ENCODE results near the gene HS2ST1.
A peak's percentile ranks its signal among the peaks of the same experiment; 100 is the strongest.

The HS2ST1 gene

DNA sequence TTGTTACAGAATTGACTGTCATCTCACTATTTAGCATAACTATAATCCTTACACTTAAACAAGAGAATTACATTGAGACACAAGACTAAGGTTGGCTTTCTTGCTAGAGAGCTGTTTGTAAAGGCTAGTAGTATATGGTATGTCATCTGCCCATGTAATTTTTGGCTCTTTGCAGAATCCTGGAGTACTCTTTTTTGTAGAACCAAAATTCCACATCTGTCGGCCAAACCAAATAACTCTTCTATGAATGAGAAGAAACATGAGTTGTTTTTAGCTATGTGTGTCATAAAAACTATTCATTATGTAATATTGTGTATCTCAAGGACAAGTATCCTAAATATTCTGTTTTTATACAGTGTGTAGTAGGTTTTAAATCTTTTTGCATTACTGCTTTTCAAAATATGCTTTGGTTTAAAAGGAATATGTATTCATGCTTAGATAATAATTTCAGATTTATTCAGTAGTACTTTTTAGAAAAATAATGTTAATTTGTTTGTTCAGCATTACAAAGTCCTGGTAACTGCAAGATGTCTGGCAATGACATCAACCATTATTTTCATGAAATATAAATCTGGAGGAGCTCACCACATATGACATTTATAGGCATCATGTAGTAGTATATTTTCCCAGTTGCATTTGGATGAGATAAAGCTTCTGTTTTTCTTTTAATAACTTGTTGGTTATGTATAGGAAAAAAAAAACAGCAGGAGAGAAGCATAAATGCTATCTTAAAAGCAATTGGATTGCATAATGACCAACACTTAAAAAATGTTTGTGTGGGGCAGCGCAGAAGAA lies 159.8 kb downstream of the HS2ST1 start:
- no peak for DNase-seq

DNA sequence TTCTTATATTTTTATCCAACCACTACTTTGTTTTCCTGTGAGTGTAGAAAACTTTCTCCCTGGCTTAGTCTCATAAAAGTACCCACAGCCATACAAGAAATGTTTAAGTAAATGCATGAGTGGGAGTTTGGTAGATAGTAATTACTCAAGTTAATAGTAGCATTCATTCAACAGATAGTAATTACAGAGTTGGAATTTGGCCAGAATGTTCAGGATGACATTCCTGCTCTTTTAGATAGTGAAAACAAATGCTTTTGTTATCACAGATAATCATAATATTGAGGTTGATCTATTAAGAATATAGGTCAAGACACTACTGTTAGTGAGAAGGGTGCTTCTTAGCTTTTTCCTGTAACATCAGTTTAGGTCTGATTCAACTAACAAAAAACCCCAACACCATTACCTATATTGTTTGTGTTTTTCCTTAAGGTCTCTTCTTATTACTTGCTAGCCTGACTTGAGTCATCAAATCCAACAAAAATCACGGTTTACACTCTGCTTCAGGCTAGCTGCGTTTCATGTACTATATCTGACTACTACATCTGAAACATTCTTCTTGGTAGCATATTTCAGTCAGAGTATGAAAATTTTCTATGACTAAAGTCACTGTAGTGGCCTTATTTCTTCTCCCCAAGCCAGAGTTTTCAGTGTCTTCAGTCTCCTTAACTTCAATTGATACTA lies 163.7 kb downstream of the HS2ST1 start:
- no peak for DNase-seq

DNA sequence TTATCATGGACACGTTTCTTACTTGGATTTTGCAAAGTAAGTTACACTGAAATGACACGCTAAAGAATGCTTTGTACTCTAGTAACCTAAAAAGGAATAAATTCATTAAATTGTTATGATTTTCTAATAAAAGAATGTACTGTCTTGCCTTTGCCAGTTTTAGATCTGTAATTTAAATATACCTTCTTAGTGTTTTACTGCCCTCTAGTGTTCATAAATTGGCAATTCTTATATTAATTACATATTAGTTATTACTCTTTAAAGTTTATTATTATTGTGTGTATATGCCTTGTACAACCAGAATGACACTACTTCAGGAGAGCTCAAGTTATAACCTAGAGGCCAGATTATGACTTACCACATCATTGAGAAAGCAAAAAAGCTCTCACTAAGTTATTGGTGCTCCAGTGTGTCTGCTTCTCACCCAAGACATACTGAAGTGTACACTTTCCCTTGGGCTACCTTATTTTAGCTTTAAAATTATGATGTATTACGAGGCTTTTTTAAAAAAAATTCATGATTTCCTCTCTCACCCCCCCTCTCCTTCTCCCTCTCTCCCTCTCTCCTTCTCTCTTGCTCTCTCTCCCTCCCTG lies 169.9 kb downstream of the HS2ST1 start:
- DNase-seq: peak; percentile 80

DNA sequence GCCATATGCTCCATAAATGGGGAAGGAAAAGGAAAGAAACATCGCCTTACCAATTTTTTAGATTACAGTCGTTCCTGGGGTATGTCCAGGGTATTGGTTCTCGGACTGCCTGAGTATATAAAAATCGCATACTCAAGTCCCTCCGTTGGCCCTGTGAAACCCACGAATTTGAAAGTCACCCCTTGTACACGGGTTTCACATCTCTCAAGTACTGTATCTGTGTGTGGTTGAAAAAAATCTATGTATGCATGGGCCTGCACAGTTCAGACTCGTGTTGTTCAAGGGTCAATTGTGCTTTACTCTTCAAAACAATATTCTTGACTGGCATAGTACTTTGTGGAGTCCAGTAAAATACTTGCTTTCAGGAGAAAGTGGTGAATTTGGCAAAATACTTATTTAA lies 171.7 kb downstream of the HS2ST1 start:
- no peak for DNase-seq

DNA sequence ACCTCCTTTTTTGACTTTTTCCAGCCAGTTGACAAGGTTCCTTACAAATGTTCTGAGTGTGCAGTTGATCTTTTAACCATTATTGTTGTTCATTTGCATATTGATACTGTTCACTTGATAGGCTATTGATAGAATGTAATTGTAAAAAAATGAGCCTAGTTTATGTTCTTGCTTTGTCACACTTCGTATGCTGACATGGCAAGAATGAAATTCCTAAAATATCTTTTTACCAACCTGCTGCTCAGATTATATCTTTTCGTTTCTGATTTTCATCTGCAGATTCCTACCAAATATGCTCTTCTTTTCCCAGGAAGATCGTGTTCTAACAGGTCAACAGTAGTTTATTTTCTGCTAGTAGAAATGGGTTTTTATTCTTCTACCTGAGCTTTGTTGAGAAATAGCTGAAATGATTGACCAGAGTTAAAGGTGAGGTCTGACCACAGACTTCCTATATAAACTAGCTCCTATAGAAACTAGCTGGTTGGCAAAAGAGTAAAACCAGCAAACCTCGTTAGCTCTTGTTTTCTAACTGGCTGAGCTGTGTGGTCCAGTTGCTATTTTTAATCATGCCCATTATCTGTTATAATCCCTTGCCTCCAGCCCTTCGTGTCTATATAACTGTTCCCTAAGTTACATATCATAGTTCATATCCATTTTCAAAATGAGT lies 174.8 kb downstream of the HS2ST1 start:
- no peak for DNase-seq

DNA sequence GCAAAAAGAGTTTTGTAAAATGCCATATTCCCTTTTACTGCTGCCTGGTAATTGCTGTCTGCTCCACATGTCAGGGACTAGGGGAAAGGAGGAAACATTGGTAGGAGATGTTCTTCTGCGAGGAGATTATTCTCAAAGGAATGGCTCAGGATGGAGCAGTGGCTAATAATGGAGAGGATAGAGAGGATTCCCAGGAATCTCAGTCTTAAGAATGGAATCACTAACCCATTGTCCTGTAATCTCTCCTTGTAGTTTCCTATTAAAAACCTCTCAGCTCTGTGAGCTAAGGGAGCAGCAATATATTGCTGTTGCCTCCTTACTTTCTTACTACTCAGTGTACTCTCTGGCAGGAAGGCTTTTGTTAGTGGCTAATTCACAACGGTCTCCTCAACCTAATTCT lies 175.4 kb downstream of the HS2ST1 start:
- DNase-seq: no peak

DNA sequence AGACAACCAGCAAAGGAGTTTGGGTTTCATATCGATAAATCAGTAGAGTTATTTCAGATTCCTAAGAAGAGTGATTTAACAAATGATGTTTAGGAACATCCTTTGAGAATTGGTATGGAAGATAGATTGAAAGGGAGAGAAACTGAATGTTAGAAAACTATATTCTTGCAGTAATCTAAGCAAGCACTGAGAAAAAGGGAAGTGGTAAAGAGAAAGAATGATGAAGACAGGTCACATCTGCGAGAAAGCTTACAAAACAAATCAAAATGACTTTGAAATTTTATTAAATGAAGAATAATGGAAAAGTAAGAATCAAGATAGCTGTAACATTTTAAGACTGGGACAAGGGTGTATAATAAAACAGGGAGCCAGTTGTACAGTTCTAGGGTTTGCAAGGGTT lies 177.0 kb downstream of the HS2ST1 start:
- DNase-seq: peak; percentile 63

DNA sequence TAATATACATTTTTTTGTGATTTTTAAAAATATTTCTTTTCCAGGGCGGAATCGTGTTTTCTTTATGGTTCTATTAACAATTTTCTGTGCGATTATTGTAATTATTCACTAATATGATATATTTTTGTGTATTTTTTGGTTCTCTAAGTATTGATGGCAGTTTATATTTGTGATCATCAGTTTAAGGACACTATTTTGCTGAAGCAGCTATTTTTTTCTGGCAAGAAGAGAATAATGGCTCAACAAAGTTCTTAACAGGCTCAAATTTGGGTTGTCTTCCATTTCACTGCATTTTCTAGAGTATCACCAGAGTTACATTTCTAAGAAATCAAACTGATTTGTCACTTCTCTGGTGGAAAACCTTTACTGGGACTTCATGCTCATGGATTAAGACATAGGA lies 178.4 kb downstream of the HS2ST1 start:
- DNase-seq: no peak

DNA sequence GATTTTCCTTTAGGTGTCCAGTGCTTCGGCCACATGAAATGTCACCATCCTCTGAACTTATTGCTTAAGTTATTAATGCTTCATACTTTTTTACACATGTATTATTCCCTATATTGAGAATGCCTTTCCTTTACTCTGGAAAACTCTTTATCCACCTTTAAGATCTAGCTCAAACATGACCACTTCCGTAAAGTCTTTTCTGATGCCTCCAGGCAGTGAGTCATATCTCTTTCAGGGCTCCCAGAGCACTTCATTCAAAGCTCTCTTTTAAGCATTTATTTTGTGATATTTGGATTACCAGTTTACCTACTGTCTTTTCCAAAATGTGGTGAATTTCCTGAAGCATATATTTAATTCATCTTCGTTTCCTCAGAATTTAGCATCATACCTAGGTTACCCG lies 178.9 kb downstream of the HS2ST1 start:
- DNase-seq: no peak

DNA sequence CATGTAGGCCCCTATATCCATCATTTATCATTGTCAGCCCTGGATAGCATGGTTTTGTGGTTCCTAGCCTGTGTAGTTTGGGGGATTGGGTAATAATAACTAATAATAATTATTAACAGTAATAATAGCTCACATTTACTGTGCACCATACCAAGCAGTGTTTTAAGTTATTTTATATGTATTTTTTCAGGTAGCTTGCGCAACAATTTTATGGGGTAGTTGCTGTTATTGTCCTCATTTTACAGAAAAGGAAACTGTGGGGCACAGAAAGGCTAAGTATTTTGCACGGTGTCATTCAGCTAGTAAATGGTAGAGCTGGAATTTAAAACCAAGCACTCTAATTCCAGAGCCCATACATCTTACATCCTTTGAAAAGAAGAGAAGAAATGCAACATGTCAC lies 179.8 kb downstream of the HS2ST1 start:
- no peak for DNase-seq

DNA sequence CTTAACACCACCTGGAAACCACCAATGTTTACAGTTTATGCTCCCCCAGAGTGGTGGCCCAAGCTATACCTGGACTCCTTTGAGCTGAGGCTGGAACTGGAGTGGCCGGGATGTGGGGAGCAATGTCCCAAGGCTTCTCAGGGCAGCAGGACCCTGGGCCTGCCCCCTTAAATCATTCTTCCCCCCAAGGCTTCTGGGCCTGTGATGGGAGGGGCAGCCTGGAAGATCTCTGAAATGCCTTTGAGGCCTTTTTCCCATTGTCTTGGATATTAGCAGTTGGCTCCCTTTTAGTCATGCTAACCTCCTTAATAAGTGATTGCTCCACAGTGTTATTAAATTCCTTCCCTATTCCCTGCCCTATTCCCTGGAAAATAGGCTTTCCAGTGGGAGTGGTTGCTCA lies 185.8 kb downstream of the HS2ST1 start:
- DNase-seq: no peak

DNA sequence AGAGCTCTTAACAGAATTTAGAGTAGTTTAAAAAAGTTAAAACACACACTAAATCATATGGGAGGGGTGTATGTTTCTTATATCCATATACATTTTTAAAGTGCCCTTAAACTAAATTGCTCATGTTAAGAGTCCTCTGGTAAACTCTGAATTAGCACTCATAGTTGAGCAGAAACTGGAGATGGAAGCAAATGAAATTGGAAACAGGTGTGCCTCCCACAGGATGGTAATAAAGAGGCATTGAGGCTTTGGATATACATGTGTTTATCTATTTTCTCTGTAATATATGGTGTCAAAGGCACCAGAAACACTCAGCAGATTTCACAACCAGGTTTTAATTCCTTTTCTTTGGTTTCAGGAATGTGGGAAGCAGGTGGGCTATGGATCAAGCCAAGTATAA lies 188.6 kb downstream of the HS2ST1 start:
- DNase-seq: no peak

DNA sequence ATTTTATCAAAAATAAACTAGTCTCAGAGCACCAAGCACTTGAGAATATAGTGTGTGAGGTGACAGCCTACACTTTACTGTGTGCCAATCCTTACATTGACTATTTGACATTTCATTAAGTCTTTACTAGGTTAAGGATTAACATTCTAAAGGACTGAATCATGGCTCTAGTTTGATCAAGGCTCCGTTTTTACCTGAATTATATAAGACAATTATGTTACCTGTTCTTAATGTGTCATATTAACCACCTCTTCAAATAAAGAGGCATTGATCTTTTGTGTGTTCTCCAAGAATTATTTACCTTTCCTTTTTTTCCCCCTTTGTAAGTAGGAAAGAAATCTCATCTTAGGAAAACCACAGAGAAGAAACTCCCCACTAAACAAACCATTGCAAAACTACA lies 189.7 kb downstream of the HS2ST1 start:
- DNase-seq: no peak

DNA sequence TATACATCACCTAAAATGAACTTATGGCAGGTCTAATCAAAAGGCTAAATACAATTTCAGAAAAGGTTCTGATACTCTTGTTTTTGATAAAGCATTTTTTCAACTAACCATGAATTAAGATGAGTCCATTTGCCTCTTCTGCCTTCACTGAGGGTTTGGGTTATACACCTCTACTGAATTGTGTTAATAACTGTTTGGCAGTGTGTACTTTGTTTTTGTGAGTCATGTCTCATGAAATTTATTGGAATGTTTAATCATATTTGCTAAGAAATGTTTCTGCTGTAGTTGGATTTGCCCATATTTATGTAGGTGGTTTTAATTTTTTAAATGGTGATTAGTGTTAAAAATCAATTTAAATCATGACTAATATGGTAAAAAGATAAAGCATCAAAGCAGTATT lies 190.5 kb downstream of the HS2ST1 start:
- DNase-seq: no peak

DNA sequence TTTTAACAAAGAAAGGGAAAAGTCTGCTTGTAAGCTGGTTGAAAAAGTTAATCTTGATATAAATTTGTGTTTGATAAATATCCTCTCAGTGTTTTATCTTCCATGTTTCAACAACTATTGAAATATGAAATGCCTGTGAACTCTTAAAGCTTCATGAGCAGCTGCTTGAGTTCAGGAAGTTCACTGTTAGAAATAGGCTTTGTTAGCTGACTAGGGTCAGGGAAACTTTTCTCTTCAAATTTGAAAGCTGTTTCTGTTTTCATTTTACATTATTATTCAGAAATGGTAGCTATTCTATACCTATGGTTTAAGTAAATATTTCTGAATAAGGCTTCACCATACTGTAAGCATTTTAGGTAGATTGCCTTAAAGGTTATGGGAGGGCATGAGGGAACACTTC lies 191.7 kb downstream of the HS2ST1 start:
- no peak for DNase-seq

DNA sequence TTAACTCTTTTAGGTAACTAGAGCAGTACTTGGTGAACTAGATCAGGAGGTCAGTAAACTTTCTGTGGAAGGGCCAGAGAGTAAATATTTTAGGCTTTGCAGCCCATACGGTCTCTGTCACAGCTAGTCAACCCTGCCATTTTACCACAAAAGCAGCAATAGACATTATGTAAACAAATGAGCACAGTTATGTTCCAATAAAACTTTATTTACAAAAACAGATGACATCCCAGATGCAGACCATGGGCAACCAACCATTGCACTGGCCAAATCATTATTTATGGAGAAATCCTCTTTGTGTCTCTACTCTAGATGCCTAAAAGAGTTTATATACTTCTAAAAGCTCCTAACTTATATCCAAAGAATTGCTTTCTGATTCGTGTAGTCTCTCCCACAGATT lies 192.4 kb downstream of the HS2ST1 start:
- DNase-seq: no peak

DNA sequence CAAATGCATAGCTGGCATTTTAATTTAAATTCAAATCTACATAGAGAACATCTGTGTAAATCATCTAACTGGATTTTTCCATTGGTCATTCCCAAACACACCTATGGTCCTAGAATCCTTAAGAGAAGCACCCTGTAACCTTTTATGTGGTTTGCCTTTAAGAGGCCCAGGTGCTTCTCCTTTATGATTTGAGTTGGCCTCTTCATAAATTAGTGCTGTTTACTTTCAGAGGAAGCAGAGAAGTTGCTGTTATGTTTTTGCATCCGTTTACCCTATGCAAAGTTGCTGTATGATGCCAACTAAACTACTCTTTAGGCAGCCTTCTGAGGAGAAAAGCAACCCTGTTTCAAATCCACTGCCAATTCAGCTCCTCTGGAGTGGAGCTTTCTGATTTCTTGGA lies 193.8 kb downstream of the HS2ST1 start:
- no peak for DNase-seq

DNA sequence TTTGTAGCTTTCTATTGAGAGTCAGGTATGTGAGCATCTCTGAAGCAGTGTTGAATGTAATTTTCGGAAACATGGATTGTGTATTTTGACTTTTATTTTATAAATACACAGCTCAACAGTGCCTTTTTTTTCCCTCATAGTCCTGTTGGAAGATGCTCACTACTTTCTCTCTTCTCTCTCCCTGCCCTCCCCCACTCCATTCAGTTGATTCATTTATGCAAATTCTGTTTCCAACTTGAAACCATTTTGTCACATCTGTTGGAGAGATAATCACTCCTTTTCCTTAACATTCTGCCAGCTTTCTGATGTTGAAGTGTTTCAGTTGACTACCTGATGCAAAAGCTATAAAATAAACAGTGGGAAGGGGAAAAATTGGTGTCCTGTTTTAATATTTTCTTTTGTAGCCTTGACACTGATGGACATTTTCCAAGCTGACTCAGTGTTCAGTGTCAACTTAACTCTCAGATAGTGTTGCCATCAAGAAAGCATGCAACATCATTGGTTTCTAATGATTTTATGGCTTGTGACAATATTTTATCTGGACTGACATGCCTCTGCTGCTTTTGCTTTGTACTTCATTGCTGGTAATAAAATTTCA lies 194.5 kb downstream of the HS2ST1 start:
- DNase-seq: no peak

DNA sequence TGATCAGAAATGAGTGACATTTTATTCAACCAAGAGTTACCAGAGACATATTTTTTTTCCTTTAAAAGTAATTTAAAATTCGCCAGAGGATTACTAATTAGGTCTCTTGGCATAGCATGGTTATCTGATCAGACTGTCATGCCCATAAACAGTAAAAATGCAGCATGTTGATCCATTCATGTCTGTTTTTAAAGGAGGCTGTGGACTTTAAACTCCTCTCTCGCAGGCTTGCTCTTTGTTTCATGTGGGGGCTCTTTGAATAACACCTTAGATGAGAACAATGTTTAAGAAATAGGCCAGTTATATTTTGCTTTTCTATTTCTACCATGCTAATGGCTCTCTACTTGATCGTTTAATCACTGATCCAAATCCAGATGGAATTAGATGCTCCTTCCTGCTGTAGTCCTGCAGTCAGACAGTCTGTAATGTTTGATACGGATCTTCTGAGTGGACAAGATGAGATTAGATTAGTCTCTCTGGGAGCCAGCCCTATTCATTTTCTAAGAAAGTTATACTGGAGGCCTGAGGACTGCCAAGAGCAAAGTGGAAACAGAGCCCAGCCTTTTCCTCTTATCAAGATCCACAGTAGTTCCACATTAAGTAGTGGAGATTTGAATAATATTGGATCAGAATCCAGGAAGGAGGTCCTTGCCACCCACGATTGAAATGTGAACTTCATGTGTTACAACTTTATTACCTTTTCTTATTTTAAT lies 197.4 kb downstream of the HS2ST1 start:
- no peak for DNase-seq

DNA sequence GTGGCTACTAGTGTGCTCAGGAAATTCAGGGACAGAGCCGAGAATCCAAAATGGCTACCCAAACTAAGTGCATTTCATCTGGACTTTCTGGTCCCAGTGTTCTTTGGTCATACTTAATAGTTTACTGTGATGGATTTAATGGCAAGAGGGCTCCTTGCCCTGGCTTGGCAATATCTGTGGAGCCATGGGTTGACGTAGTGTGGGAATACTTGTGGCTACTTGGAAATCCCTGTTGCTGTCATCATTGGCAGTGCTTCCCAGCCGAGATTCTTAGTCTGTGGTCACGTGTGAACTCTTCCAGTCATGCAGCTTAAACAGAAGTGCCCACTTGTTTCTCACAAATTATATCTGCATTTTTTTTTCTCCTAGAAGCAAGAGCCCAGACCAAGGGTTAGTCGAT lies 198.9 kb downstream of the HS2ST1 start:
- DNase-seq: no peak

DNA sequence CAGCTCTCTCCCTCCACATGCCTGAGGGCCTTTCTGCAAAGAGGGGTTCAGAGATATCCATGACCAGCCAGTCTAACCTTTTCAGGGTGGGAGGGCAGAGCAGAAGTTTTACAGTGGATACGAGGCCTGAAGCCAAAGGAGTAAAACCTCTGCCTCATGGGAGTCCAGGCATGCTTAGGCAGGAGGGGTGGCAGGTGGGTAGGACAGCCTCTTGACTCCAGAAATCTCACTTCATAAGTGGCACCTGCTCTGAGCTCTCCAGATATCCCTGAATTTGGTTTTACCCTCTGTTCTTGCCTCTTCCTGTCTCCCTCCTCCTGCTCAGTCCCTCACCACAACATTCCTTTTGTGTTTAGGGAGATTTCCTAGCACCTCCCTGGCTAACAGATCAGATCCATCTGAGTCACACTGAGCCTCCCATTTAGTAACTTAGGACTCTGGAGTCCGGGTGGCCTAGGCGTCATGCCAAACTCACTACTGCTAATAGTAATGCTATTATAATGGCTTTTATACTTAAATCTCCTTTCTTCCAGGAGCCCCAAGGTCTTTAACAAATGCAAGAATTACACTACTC lies 201.0 kb downstream of the HS2ST1 start:
- DNase-seq: no peak

DNA sequence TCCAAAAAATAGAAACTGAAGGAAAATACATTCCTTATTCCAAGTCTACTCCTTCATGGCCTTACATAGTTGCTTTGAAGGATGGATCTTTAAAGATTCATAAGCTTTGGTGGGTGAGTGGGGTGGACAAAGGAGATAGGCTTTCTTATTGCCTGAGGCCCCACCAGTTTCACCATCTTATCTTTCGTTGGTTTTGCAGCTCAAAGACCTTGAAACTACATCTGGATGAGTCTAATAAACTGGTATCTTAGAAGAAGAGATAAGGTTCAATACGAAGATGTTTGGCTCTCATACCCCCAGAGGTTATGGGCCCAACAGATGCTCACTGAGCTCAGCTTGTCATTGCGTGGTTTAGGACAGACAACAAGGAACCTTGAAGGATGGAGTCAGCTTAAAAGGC lies 201.5 kb downstream of the HS2ST1 start:
- peak; percentile 60 for DNase-seq
